Neural progenitor cell (in vitro differentiated cells): ENCODE data around the gene SSNA1.

ENCODE experiments used
- CTCF ChIP-seq: fragments of 200-600 bp; sonication (generic); IDR thresholded peaks from 2 replicates; pipeline ENCODE4 v1.5.1; 2017; ENCODE audit warnings: antibody characterized with exemption, mild to moderate bottlenecking
- EZH2phosphoT487 ChIP-seq: fragments of 200-600 bp; sonication (generic); IDR thresholded peaks from 2 replicates; pipeline ENCODE4 v1.6.1; 2017; ENCODE audit warnings: antibody characterized with exemption

GRCh38 chr9:137218754-137219271 is 30.3 kb downstream of the SSNA1 start:
- TF ChIP-seq CTCF (no peak), EZH2phosphoT487 (no peak)
